PC-3 (cell line): Measurements from ENCODE around the gene SH3D19. TPM values are rescaled to one million over a fixed set of nuclear protein-coding genes. Genes with fewer than 3 reads are reported as not detected.
A peak's percentile ranks its signal among the peaks of the same experiment; 100 is the strongest.

ENCODE experiments used
- ATAC-seq: fragments of 200-7000 bp; cut with Tn5 transposase; 2 replicates; pipeline ENCODE4 v1.9.1; 2020; ENCODE audit warnings: mild to moderate bottlenecking, moderate library complexity
- BruUV-seq: library from RNA; stranded (reverse); fragments of 400-500 nt; replicated peaks from 2 replicates; lab custom pipeline; 2021; lab: Mats Ljungman, UMichigan
- CTCF ChIA-PET: fragments of 300-600 bp; sonication (Branson Sonifier 250); formaldehyde crosslinking; loops from one replicate; lab custom pipeline; 2022; ENCODE audit warnings: antibody characterized with exemption; lab: Charles Lee
- POLR2A ChIA-PET: fragments of 300-600 bp; sonication (Branson Sonifier 250); formaldehyde crosslinking; loops from one replicate; lab custom pipeline; 2022; ENCODE audit warnings: antibody characterized with exemption; ENCODE audit not compliant: unreplicated experiment; lab: Charles Lee
- DNase-seq: peaks from one replicate; pipeline ENCODE4 v3.0.0-alpha.2; 2015
- H2AFZ ChIP-seq: fragments of 300-600 bp; sonication (generic); 2 replicates; pipeline ENCODE4 v1.6.0; 2016; ENCODE audit warnings: antibody characterized with exemption, low read length
- H3F3A ChIP-seq: fragments of 300-600 bp; sonication (generic); one replicate; pipeline ENCODE4 v1.6.0; 2017; ENCODE audit warnings: antibody characterized with exemption, low read length, control low read depth, mild to moderate bottlenecking; ENCODE audit not compliant: unreplicated experiment
- H3K27ac ChIP-seq: fragments of 300-600 bp; sonication (generic); 2 replicates; pipeline ENCODE4 v1.5.1; 2016; ENCODE audit warnings: mild to moderate bottlenecking, low read length
- H3K27me3 ChIP-seq: fragments of 300-600 bp; sonication (generic); 2 replicates; pipeline ENCODE4 v1.6.1; 2016; ENCODE audit warnings: low read length, mixed read lengths
- H3K36me3 ChIP-seq: fragments of 300-600 bp; sonication (generic); 2 replicates; pipeline ENCODE4 v1.6.1; 2016; ENCODE audit warnings: low read depth, mixed run types, low read length, mixed read lengths
- H3K4me1 ChIP-seq: fragments of 300-600 bp; sonication (generic); 2 replicates; pipeline ENCODE4 v1.5.1; 2016; ENCODE audit warnings: low read length; ENCODE audit not compliant: insufficient read depth
- H3K4me2 ChIP-seq: fragments of 300-600 bp; sonication (generic); 2 replicates; pipeline ENCODE4 v1.6.0; 2016; ENCODE audit warnings: low read length
- H3K4me3 ChIP-seq: fragments of 300-600 bp; sonication (generic); 2 replicates; pipeline ENCODE4 v1.5.1; 2016; ENCODE audit warnings: mild to moderate bottlenecking, low read length, mixed read lengths
- H3K79me2 ChIP-seq: fragments of 300-600 bp; sonication (generic); 2 replicates; pipeline ENCODE4 v1.6.1; 2017; ENCODE audit warnings: low read length, mixed read lengths
- H3K9ac ChIP-seq: fragments of 300-600 bp; sonication (generic); 2 replicates; pipeline ENCODE4 v1.6.0; 2016; ENCODE audit warnings: mild to moderate bottlenecking, low read length
- H3K9me2 ChIP-seq: fragments of 300-600 bp; sonication (generic); replicated peaks from 2 replicates; pipeline ENCODE4 v1.6.1; 2016; ENCODE audit warnings: mixed run types, low read length, mixed read lengths
- H3K9me3 ChIP-seq: fragments of 300-600 bp; sonication (generic); 2 replicates; pipeline ENCODE4 v1.6.1; 2016; ENCODE audit warnings: low read length, mixed read lengths
- H4K20me1 ChIP-seq: fragments of 300-600 bp; sonication (generic); 2 replicates; pipeline ENCODE4 v1.6.1; 2016; ENCODE audit warnings: low read length, mixed read lengths
- EZH2 ChIP-seq: fragments of 300-600 bp; sonication (generic); IDR thresholded peaks from one replicate; pipeline ENCODE4 v1.6.1; 2017; ENCODE audit warnings: antibody characterized with exemption, mild to moderate bottlenecking, low read length; ENCODE audit not compliant: unreplicated experiment
- EZH2phosphoT487 ChIP-seq: fragments of 300-600 bp; sonication (generic); IDR thresholded peaks from 2 replicates; pipeline ENCODE4 v1.6.1; 2018; ENCODE audit warnings: mild to moderate bottlenecking, antibody characterized with exemption, low read length, borderline replicate concordance
- intact Hi-C: fragments of 100-400 bp; cut with micrococcal nuclease; formaldehyde crosslinking; loops from 2 replicates; pipeline ENCODE4 v1.9.0; 2023
- total RNA-seq: library from RNA; depleted of rRNA; stranded (reverse); fragments of >200 nt; gene quantifications from 2 replicates; pipeline ENCODE4 v1.2.3, GENCODE V29; 2014
- TF ChIP-seq, protein P1 (sequence below): fragments of 300-600 bp; sonication (generic); conservative IDR thresholded peaks from 2 replicates; pipeline ENCODE4 v1.5.1; 2017; ENCODE audit warnings: antibody characterized with exemption, low read depth, mild to moderate bottlenecking, low read length

Gene SH3D19
- total RNA-seq, 1 experiment from 2014 or later = 30.1 TPM

DNA sequence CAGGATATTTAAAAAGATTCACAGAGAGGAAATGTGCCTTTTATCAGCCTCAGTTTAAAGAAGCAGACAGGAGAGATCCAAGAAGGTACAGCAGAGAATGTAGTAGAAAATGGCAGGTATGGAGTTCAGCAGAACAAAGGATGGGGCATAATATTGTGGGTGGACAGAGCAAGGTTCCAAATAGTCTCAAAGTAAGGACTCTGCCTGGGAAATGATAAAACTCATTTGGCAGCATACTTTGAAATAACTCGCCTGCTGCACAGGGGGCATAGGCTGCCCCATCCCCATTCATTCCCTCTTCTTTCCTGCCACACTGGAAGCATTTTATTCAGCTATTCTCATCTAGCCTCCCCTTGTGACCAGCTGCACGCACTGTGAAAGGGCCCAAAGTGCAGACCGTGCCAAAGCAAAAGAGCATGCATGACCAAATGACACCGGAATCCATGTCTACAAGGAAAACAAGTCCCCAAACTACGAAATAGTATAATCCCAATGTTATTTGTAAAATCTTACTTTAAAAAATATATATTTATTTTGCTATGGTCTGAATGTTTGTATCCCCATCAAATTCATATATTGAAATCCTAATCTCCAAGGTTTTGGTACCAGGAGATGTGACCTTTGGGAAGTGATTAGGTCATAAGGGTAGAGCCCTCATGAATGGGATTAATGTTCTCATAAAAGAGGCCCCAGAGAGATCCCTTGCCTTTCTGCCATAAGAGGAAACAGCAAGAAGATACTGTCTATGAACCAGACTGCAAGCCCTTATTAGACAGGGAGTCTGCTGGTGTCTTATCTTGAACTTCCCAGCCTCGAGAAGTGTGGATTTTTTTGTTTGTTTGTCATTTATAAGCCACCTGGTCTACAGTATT is 125.8 kb downstream of the SH3D19 start:
- H3K9me2 ChIP-seq = no peaks in the 10 kb centered on the region
- H3K4me1 ChIP-seq = peaks cover 34% of the 10 kb centered on the region
- ATAC-seq (no peak), DNase-seq (no peak)
- BruUV-seq = no TSS peak
- H3K36me3 ChIP-seq = no peaks in the 10 kb centered on the region
- H3K4me3 ChIP-seq = no peak overlapping the region
- ChIA-PET POLR2A (no interaction called here), CTCF (no interaction called here)
- H3K27me3 ChIP-seq = no peaks in the 10 kb centered on the region
- no peaks in the 10 kb centered on the region for H3K9me3 ChIP-seq
- TF ChIP-seq, protein P1, sequence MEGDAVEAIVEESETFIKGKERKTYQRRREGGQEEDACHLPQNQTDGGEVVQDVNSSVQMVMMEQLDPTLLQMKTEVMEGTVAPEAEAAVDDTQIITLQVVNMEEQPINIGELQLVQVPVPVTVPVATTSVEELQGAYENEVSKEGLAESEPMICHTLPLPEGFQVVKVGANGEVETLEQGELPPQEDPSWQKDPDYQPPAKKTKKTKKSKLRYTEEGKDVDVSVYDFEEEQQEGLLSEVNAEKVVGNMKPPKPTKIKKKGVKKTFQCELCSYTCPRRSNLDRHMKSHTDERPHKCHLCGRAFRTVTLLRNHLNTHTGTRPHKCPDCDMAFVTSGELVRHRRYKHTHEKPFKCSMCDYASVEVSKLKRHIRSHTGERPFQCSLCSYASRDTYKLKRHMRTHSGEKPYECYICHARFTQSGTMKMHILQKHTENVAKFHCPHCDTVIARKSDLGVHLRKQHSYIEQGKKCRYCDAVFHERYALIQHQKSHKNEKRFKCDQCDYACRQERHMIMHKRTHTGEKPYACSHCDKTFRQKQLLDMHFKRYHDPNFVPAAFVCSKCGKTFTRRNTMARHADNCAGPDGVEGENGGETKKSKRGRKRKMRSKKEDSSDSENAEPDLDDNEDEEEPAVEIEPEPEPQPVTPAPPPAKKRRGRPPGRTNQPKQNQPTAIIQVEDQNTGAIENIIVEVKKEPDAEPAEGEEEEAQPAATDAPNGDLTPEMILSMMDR = no peak
- intact Hi-C loops = no loop called here
- no peak overlapping the region for H3K9ac ChIP-seq
- H4K20me1 ChIP-seq = no peaks in the 10 kb centered on the region
- peaks cover 10% of the 10 kb centered on the region for H3K79me2 ChIP-seq
- no peaks in the 10 kb centered on the region for H3F3A ChIP-seq
- H3K27ac ChIP-seq = no peak overlapping the region
- no peak overlapping the region for H3K4me2 ChIP-seq
- no peak overlapping the region for H2AFZ ChIP-seq

DNA sequence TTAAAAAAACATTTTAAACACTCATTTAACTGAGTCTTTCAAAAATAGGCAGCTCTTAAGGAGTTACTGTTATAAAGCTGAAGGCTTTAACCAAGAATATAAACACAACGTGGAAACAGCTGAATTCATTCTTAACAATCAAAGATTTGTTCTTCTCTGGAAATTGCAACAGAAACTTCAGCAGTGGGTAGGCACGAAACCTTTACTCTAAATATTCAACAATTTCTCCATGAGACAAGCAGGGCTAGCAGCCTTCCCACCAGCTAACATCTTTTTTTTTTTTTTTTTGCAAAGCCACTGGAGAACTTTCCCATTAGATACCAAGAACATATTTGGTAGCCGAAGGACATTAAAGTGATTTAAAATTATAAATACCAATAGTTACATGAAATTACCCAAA is 126.7 kb downstream of the SH3D19 start:
- Histone ChIP-seq H3K4me1 (peaks cover 34% of the 10 kb centered on the region), H2AFZ (no peak overlapping the region), H4K20me1 (no peaks in the 10 kb centered on the region), H3F3A (no peaks in the 10 kb centered on the region), H3K9ac (no peak overlapping the region), H3K4me2 (no peak overlapping the region), H3K27me3 (no peaks in the 10 kb centered on the region), H3K9me2 (no peaks in the 10 kb centered on the region), H3K79me2 (peaks cover 11% of the 10 kb centered on the region), H3K36me3 (no peaks in the 10 kb centered on the region), H3K9me3 (no peaks in the 10 kb centered on the region), H3K27ac (no peak overlapping the region), H3K4me3 (no peak overlapping the region)
- DNase-seq = no peak
- BruUV-seq = no TSS peak
- intact Hi-C loops = no loop called here
- ATAC-seq = no peak
- ChIA-PET CTCF (no interaction called here), POLR2A (no interaction called here)
- TF ChIP-seq EZH2 (no peak), EZH2phosphoT487 (no peak)
- TF ChIP-seq, protein P1 = no peak

DNA sequence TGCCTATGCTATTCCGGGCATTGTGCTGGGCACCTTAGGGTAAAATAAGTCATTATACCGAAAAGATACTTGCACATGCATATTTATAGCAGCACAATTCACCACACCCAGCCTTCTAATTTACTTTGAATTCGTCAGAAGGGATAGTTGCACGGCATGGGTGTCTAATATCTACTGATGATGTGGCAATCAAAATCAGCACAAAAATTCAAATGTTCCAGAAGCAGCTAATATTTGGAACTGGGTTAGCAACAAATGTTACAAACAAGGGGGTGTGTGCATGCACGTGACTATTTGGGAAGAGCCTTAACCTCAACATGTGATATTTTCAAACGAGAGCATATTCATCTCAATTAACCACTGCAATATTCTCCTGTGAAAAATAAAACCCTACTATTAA is 128.2 kb downstream of the SH3D19 start:
- H3K79me2 ChIP-seq = peaks cover 15% of the 10 kb centered on the region
- H3K9me2 ChIP-seq = no peaks in the 10 kb centered on the region
- no peak overlapping the region for H2AFZ ChIP-seq
- H3F3A ChIP-seq = no peaks in the 10 kb centered on the region
- ChIA-PET CTCF (no interaction called here), POLR2A (no interaction called here)
- no peak overlapping the region for H3K4me3 ChIP-seq
- TF ChIP-seq EZH2phosphoT487 = no peak
- TF ChIP-seq EZH2 = no peak
- TF ChIP-seq, protein P1 = no peak
- H4K20me1 ChIP-seq = no peaks in the 10 kb centered on the region
- peak overlapping the region; percentile 69; the same call in 1 of the 2 replicates for H3K4me2 ChIP-seq
- peak overlapping the region; percentile 89 for H3K27ac ChIP-seq
- no peaks in the 10 kb centered on the region for H3K27me3 ChIP-seq
- H3K4me1 ChIP-seq = peaks cover 34% of the 10 kb centered on the region
- H3K9me3 ChIP-seq = no peaks in the 10 kb centered on the region
- DNase-seq (peak; percentile 9), ATAC-seq (no peak)
- intact Hi-C loops = no loop called here
- no peaks in the 10 kb centered on the region for H3K36me3 ChIP-seq
- no TSS peak for BruUV-seq
- peak overlapping the region; percentile 8; the same call in 1 of the 2 replicates for H3K9ac ChIP-seq
